ENCODE data around the gene SLC16A12. TPM values are rescaled to one million over a fixed set of nuclear protein-coding genes. Genes with fewer than 3 reads are reported as not detected.
"Not testable (repeated sequence)": the region's sequence is repeated elsewhere in the genome, so short reads cannot be mapped to it uniquely, and the experiment has no call there.

SLC16A12 gene
- total RNA-seq, 1 donor from 2014 or later: 0.21 TPM

GRCh38 chr10:89532476-89532875, 2.9 kb downstream of the SLC16A12 start:
- peaks cover 7% of the 10 kb centered on the region for H3K27me3 Mint-ChIP-seq (ENCODE audit: unreplicated experiment)
- H3K9me3 Mint-ChIP-seq (ENCODE audit: unreplicated experiment): no peaks in the 10 kb centered on the region
- no peak overlapping the region for H3K27ac Mint-ChIP-seq (ENCODE audit: unreplicated experiment)
- H3K36me3 Mint-ChIP-seq (ENCODE audit: low read depth, unreplicated experiment): peaks cover 3% of the 10 kb centered on the region
- H3K4me3 Mint-ChIP-seq (ENCODE audit: unreplicated experiment): no peak overlapping the region
- no peak for TF ChIP-seq CTCF (IDR thresholded peaks at IDR 0.05; ENCODE audit: unreplicated experiment)
- no peak for DNase-seq (ENCODE audit: low spot score)
- peaks cover 5% of the 10 kb centered on the region for H3K4me1 Mint-ChIP-seq (ENCODE audit: unreplicated experiment)

DNA sequence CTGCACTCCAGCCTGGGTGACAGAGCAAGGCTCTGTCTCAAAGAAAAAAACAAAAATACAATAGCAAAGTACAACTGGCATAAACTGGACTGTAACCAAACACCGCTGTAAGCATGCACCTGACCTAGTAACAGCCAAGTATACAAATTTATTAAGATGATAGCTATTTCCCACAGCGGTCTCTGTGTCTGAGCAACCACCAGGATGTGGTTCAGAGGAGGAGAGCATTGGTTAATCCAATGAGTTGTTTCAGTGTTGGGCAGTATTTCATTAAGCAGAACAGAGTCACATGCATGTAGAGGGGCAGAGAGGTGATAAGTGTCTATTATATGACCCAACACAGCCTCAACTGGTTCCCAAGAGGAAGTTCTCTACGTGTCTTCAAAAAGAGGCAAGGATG, 4.0 kb downstream of the SLC16A12 start:
- no peak for DNase-seq (ENCODE audit: low spot score)
- Mint-ChIP-seq H3K27ac (ENCODE audit: unreplicated experiment) (no peak overlapping the region), H3K9me3 (ENCODE audit: unreplicated experiment) (no peaks in the 10 kb centered on the region), H3K4me1 (ENCODE audit: unreplicated experiment) (peaks cover 5% of the 10 kb centered on the region), H3K27me3 (ENCODE audit: unreplicated experiment) (peaks cover 7% of the 10 kb centered on the region), H3K4me3 (ENCODE audit: unreplicated experiment) (no peak overlapping the region), H3K36me3 (ENCODE audit: low read depth, unreplicated experiment) (peaks cover 3% of the 10 kb centered on the region)
- no peak for TF ChIP-seq CTCF (IDR thresholded peaks at IDR 0.05; ENCODE audit: unreplicated experiment)

GRCh38 chr10:89529711-89530110, 5.7 kb downstream of the SLC16A12 start:
- H3K4me3 Mint-ChIP-seq (ENCODE audit: unreplicated experiment); H3K9me3 Mint-ChIP-seq (ENCODE audit: unreplicated experiment); H3K36me3 Mint-ChIP-seq (ENCODE audit: low read depth, unreplicated experiment); H3K27ac Mint-ChIP-seq (ENCODE audit: unreplicated experiment); DNase-seq (ENCODE audit: low spot score); H3K4me1 Mint-ChIP-seq (ENCODE audit: unreplicated experiment); H3K27me3 Mint-ChIP-seq (ENCODE audit: unreplicated experiment): not testable (repeated sequence)

DNA sequence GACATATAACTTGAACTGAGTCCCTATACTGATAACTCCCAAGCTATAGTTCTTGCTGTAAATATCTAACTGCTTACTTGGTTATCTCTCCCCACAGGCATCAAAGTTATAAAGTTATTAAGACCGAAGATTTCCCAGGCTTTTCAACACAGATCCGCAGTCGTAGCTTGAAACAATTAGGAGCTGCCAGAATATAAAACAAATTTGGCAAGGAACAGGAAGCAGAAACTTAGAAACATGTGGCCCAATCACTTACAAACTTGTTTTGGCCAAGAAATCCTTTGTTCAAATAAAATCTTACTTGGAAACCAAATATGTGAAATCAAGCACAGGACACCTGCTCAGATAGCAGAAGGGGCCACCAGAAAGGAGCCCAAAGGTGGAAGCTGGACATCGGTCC, 9.0 kb downstream of the SLC16A12 start:
- Mint-ChIP-seq H3K4me3 (ENCODE audit: unreplicated experiment) (no peak overlapping the region), H3K4me1 (ENCODE audit: unreplicated experiment) (no peaks in the 10 kb centered on the region), H3K9me3 (ENCODE audit: unreplicated experiment) (no peaks in the 10 kb centered on the region), H3K27me3 (ENCODE audit: unreplicated experiment) (no peaks in the 10 kb centered on the region), H3K36me3 (ENCODE audit: low read depth, unreplicated experiment) (no peaks in the 10 kb centered on the region), H3K27ac (ENCODE audit: unreplicated experiment) (no peak overlapping the region)
- TF ChIP-seq CTCF (IDR thresholded peaks at IDR 0.05; ENCODE audit: unreplicated experiment): no peak
- DNase-seq (ENCODE audit: low spot score): no peak

- no peak overlapping the region for H3K4me3 Mint-ChIP-seq (ENCODE audit: unreplicated experiment)
- H3K27ac Mint-ChIP-seq (ENCODE audit: unreplicated experiment): no peak overlapping the region
- TF ChIP-seq CTCF (IDR thresholded peaks at IDR 0.05; ENCODE audit: unreplicated experiment): no peak
- no peak for DNase-seq (ENCODE audit: low spot score)
- H3K27me3 Mint-ChIP-seq (ENCODE audit: unreplicated experiment): peaks cover 2% of the 10 kb centered on the region
- no peaks in the 10 kb centered on the region for H3K36me3 Mint-ChIP-seq (ENCODE audit: low read depth, unreplicated experiment)
- no peaks in the 10 kb centered on the region for H3K9me3 Mint-ChIP-seq (ENCODE audit: unreplicated experiment)
- no peaks in the 10 kb centered on the region for H3K4me1 Mint-ChIP-seq (ENCODE audit: unreplicated experiment)
Measured at GRCh38 chr10:89525556-89525955, 9.8 kb downstream of the SLC16A12 start.

DNA sequence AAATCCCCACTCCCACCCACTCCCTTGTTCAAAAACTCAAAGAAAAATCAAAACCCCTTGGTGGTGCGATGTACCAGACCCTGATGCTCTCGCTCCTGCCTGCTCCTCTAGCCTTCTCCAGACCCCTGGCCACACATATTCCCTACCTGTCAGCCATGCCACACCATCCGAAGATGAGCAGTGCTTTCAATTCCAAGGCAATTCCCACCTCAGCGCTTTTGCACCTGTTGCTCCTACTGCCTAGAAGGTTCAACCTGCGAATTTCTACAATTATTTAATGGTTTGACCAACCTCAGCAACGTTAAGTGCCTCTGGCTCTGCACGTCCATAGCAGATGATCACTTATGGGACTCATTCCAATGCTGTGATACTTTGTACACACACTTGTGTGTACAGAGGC, 11.1 kb downstream of the SLC16A12 start:
- no peak overlapping the region for H3K27ac Mint-ChIP-seq (ENCODE audit: unreplicated experiment)

More for the DNA sequence above, 11.1 kb downstream of the SLC16A12 start:
- Mint-ChIP-seq H3K9me3 (ENCODE audit: unreplicated experiment) (no peaks in the 10 kb centered on the region), H3K36me3 (ENCODE audit: low read depth, unreplicated experiment) (no peaks in the 10 kb centered on the region), H3K4me1 (ENCODE audit: unreplicated experiment) (no peaks in the 10 kb centered on the region), H3K27me3 (ENCODE audit: unreplicated experiment) (peaks cover 2% of the 10 kb centered on the region), H3K4me3 (ENCODE audit: unreplicated experiment) (no peak overlapping the region)
- DNase-seq (ENCODE audit: low spot score): no peak
- no peak for TF ChIP-seq CTCF (IDR thresholded peaks at IDR 0.05; ENCODE audit: unreplicated experiment)
